HFFc6 (cell line): ENCODE measurements around the gene ATP6V0E2. TPM values are rescaled to one million over a fixed set of nuclear protein-coding genes. Genes with fewer than 3 reads are reported as not detected.

Experiments
- DNase-seq: peaks from one replicate; pipeline ENCODE4 v3.0.0-alpha.2; 2018
- H3K27ac Mint-ChIP-seq: 2 replicates; pipeline ENCODE4 v1.8.0; 2020; ENCODE audit warnings: mild to moderate bottlenecking, mixed read lengths
- H3K27me3 Mint-ChIP-seq: 2 replicates; pipeline ENCODE4 v1.8.0; 2021; ENCODE audit warnings: mild to moderate bottlenecking, moderate library complexity, mixed read lengths; ENCODE audit not compliant: insufficient read depth
- H3K36me3 Mint-ChIP-seq: 2 replicates; pipeline ENCODE4 v1.8.0; 2021; ENCODE audit warnings: low read depth, mixed read lengths
- H3K4me1 Mint-ChIP-seq: 2 replicates; pipeline ENCODE4 v1.8.0; 2020; ENCODE audit warnings: low read depth, mixed read lengths
- H3K4me3 Mint-ChIP-seq: 2 replicates; pipeline ENCODE4 v1.8.0; 2020; ENCODE audit warnings: mild to moderate bottlenecking, moderate library complexity, mixed read lengths
- H3K9me3 Mint-ChIP-seq: 2 replicates; pipeline ENCODE4 v1.8.0; 2020; ENCODE audit warnings: mild to moderate bottlenecking, mixed read lengths
- long read RNA-seq: library from polyadenylated mRNA; unstranded; transcript quantifications from one replicate; pipeline ENCODE4 v2.0.0, GENCODE V29; 2019
- total RNA-seq, 6 experiments: library from RNA; stranded (reverse); fragmentation: NEBNext Ultra II Directional; extraction: Animal tissue kit (Norgen Biotek cat#: 25700); gene quantifications; 2 replicates in 1 of 6; 3 replicates in 5 of 6; pipeline ENCODE4 v1.2.3, GENCODE V29; 2021
- TF ChIP-seq, protein P1 (sequence below): fragments of 200-600 bp; sonication (generic); IDR thresholded peaks from 2 replicates; pipeline ENCODE4 v1.5.0; 2021; ENCODE audit warnings: antibody characterized with exemption, mild to moderate bottlenecking

ATP6V0E2 gene
- 10 to 100 TPM; 40.9 to 54.8 (median 48.0) TPM for total RNA-seq
- long read RNA-seq, transcript ATP6V0E2-203 (4 exons, 2,722 nt), result major isoform, 116 of 128 reads
- long read RNA-seq, transcript ATP6V0E2-207 (4 exons, 1,666 nt), result minor isoform, 8 of 128 reads
- long read RNA-seq, partial matches to known transcripts, result 0 of 128 reads
- long read RNA-seq, other reads (novel, unspliced or antisense), result 4 of 128 reads

DNA sequence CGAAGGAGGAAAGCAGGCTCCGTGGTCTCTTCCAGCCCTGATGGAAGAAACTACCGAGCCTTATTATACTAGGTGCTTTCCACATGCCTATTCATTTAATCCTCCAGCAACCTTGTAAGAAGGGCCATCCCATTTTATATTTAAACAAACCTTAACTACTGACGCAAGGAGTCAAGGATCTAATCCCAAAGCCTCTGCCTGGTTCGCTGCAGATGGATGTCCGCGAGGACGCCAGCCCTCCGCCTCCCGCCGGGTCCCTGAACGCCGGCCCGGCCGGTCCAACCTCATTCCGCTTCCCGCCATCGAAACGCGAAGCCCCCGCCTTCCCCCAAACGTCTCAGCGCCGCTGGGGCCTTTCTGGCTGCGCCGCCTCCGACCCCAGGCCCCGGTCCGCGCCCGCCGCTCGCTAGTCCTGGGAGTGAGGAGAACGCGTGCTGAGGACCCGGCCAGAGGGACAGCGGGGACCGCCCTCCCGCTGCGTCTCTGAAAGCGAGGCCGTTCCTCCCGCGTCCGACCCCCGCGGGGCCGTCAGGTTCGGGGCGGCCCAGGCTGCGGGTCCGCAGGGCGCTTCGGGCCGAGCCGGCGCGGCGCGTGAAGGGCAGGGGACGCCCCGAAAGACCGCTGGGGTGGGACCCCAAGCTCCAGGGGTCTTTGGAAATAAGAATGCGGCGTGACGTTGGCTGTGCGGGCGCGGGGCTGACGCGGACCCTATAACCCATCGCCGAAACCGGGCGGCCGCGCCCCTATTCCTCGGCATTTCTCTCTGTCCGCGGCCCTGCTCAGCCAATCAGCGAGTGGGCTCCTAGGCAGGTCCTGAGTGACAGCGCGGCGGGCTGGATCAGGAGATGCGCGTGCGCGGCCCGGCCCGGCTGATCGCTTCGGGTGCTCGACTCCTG lies at the start of gene ATP6V0E2:
TSS of gene ATP6V0E2 (plus strand) at position 896 of the 896 bp plus-strand sequence. CDS start 97 bp downstream, outside the sequence.
- Mint-ChIP-seq H3K4me3 (peak within 1 kb of the TSS; percentile 91), H3K36me3 (no peaks in the 10 kb centered on the region), H3K27ac (peak within 1 kb of the TSS; percentile 93), H3K4me1 (peaks cover 21% of the 10 kb centered on the region), H3K27me3 (no peaks in the 10 kb centered on the region), H3K9me3 (no peaks in the 10 kb centered on the region)
- TF ChIP-seq, protein P1, sequence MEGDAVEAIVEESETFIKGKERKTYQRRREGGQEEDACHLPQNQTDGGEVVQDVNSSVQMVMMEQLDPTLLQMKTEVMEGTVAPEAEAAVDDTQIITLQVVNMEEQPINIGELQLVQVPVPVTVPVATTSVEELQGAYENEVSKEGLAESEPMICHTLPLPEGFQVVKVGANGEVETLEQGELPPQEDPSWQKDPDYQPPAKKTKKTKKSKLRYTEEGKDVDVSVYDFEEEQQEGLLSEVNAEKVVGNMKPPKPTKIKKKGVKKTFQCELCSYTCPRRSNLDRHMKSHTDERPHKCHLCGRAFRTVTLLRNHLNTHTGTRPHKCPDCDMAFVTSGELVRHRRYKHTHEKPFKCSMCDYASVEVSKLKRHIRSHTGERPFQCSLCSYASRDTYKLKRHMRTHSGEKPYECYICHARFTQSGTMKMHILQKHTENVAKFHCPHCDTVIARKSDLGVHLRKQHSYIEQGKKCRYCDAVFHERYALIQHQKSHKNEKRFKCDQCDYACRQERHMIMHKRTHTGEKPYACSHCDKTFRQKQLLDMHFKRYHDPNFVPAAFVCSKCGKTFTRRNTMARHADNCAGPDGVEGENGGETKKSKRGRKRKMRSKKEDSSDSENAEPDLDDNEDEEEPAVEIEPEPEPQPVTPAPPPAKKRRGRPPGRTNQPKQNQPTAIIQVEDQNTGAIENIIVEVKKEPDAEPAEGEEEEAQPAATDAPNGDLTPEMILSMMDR, result no peak; the same call in none of the 2 replicates
- peak; percentile 92 for DNase-seq

DNA sequence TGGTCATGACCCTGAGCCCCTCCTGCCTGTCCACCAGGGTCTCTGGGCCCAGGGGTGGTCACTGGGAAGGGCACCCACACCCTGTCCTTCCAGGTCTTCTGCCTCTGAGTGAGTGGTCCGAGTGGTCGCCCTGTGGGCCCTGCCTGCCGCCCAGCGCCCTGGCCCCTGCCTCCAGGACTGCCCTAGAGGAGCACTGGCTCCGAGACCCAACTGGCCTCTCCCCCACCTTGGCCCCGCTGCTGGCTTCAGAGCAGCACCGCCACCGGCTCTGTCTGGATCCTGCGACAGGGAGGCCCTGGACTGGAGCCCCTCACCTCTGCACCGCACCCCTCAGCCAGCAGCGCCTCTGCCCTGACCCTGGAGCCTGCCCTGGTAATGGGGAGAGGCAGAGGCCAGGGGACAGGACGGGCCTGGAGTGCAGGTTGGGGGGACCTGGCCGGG lies 49.4 kb upstream of the ATP6V0E2 start:
- TF ChIP-seq, protein P1, result no peak
- no peak overlapping the region for H3K4me3 Mint-ChIP-seq

DNA sequence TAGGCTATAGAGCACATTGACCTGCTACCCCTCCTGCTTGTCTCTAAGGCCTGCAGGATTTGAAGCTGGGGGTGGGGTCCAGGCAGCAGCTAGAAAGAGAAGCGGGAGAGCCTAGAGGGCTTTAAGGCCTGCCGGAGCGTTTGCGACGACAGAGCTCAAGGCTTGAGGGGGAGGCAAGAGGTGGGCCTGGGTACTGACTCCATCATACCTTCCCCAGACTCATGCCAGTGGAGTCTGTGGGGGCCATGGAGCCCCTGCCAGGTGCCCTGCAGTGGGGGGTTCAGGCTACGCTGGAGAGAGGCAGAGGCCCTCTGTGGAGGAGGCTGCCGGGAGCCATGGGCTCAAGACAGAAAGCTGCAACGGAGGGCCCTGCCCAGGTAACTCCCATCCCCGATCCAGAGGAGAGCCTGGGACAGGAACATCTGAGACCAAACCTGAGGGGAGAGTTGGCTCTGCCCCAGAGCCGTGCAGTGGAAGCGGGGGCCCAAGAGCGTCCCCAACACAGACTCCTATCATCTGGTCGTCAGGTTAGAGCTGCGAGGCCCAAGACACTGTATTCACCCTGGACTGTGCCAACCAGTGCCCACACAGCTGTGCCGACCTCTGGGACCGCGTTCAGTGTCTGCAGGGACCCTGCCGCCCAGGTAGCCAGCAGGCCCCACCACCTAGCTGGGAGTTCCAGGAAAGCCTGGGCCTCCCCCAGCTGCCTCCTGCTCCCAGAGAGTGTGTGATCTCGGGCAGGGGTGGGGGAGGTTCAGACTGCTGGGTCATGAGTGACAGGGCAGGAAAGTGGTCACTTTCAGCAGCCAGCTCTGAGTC lies 48.8 kb upstream of the ATP6V0E2 start:
- Mint-ChIP-seq H3K27ac (no peak overlapping the region), H3K4me1 (no peaks in the 10 kb centered on the region), H3K9me3 (no peaks in the 10 kb centered on the region), H3K4me3 (no peak overlapping the region), H3K36me3 (no peaks in the 10 kb centered on the region), H3K27me3 (peaks cover 13% of the 10 kb centered on the region)
- no peak for DNase-seq
- TF ChIP-seq, protein P1, result no peak

More for the DNA sequence above, 49.4 kb upstream of the ATP6V0E2 start:
- Mint-ChIP-seq H3K4me1 (no peaks in the 10 kb centered on the region), H3K36me3 (no peaks in the 10 kb centered on the region), H3K27me3 (peaks cover 13% of the 10 kb centered on the region), H3K9me3 (no peaks in the 10 kb centered on the region), H3K27ac (no peak overlapping the region)
- no peak for DNase-seq

DNA sequence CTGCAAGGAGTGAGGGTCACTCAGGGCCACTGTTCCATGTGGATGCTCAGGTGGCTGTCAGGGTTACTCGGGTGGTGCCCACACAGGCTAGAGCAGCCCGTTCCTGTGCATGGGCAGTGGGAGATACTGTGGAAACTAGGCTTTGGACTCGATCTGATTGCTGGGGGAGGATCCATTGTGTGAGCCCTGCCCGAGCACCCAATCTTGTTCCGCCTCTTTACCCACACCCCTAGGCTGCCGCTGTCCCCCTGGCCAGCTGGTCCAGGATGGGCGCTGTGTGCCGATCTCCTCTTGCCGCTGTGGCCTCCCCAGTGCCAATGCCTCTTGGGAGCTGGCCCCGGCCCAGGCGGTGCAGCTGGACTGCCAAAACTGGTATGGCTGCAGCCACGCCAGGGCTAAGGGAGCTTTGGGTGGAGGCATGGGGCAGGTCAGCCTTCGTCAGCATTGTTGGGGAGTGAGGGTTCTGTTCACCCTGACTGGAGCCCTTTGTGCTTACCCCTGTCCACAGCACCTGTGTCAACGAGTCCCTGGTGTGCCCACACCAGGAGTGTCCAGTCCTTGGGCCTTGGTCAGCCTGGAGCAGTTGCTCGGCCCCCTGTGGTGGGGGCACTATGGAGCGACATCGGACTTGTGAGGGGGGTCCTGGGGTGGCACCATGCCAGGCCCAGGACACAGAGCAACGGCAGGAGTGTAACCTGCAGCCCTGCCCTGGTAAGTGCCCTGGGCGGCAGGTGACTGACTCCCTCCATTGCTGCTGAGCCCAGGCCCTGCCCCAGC lies 48.0 kb upstream of the ATP6V0E2 start:
- H3K27ac Mint-ChIP-seq, result no peak overlapping the region
- TF ChIP-seq, protein P1, result no peak
- H3K4me3 Mint-ChIP-seq, result no peak overlapping the region
- H3K9me3 Mint-ChIP-seq, result no peaks in the 10 kb centered on the region
- no peaks in the 10 kb centered on the region for H3K4me1 Mint-ChIP-seq
- H3K27me3 Mint-ChIP-seq, result peaks cover 13% of the 10 kb centered on the region
- H3K36me3 Mint-ChIP-seq, result no peaks in the 10 kb centered on the region
- no peak for DNase-seq
